Measurements from ENCODE around the gene LRRK1.

The LRRK1 gene

GRCh38 chr15:100909565-100909964 is 9.6 kb upstream of the LRRK1 start:
- DNase-seq (ENCODE audit: low read depth): no peak
- TF ChIP-seq CTCF (conservative IDR thresholded peaks at IDR 0.05; ENCODE audit: low read depth, low read length): no peak
- no peak overlapping the region for H3K4me3 ChIP-seq (ENCODE audit: low read depth, low read length)

GRCh38 chr15:100909989-100910955 is 8.9 kb upstream of the LRRK1 start:
- DNase-seq (ENCODE audit: low read depth): no peak
- peak; percentile 60 for TF ChIP-seq CTCF (conservative IDR thresholded peaks at IDR 0.05; ENCODE audit: low read depth, low read length)
- no peak overlapping the region for H3K4me3 ChIP-seq (ENCODE audit: low read depth, low read length)

- DNase-seq (ENCODE audit: low read depth): no peak
- no peak overlapping the region for H3K4me3 ChIP-seq (ENCODE audit: low read depth, low read length)
- TF ChIP-seq CTCF (conservative IDR thresholded peaks at IDR 0.05; ENCODE audit: low read depth, low read length): no peak
Measured at GRCh38 chr15:100911086-100911485, 8.1 kb upstream of the LRRK1 start.

- TF ChIP-seq CTCF (conservative IDR thresholded peaks at IDR 0.05; ENCODE audit: low read depth, low read length): no peak
- H3K4me3 ChIP-seq (ENCODE audit: low read depth, low read length): no peak overlapping the region
- DNase-seq (ENCODE audit: low read depth): no peak
Measured at GRCh38 chr15:100913961-100914360, 5.2 kb upstream of the LRRK1 start.

GRCh38 chr15:100914876-100915275 is 4.3 kb upstream of the LRRK1 start:
- DNase-seq (ENCODE audit: low read depth): peak; percentile 31
- no peak overlapping the region for H3K4me3 ChIP-seq (ENCODE audit: low read depth, low read length)
- peak; percentile 35 for TF ChIP-seq CTCF (conservative IDR thresholded peaks at IDR 0.05; ENCODE audit: low read depth, low read length)

GRCh38 chr15:100918034-100918689 is 995 bp upstream of the LRRK1 start:
- peak; percentile 71 for DNase-seq (ENCODE audit: low read depth)
- peak overlapping the region; percentile 71 for H3K4me3 ChIP-seq (ENCODE audit: low read depth, low read length)
- peak; percentile 68 for TF ChIP-seq CTCF (conservative IDR thresholded peaks at IDR 0.05; ENCODE audit: low read depth, low read length)
